Measurements from ENCODE around the gene PRR14. TPM values are rescaled to one million over a fixed set of nuclear protein-coding genes. Genes with fewer than 3 reads are reported as not detected.

Gene PRR14
- total and polyA plus RNA-seq, 2 of the 4 experiments (the other 2 are of a cell fraction) = 1.4 to 11.9 TPM

DNA sequence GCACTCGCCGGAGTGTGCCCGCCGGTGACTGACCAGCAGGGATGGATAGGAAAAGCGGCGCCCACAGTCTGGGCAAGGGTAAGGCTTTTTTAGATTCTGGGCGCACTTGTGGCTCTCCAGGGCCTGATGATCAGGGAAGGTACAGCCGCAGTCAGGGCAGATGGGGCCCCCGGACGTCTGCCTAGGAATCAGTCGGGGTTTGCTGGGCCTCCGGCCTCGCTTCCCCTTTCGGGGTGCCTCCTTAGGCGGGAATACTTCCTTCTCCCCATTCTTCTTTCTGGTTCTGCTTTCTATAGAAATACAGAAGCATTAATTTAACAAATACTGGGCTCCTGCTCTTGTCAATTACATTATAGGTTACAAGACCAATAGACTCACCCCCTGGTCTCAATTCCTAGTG, 45.6 kb upstream of the PRR14 start:
- no peaks in the 10 kb centered on the region for H4K20me1 ChIP-seq (ENCODE audit: insufficient read depth, low read length)
- no peak overlapping the region for H4K5ac ChIP-seq (ENCODE audit: low read depth, low read length)
- no peak overlapping the region for H3K18ac ChIP-seq (ENCODE audit: low read depth, low read length)
- H4K91ac ChIP-seq (ENCODE audit: insufficient read depth, low read depth, low read length) = no peak overlapping the region
- H2BK120ac ChIP-seq (ENCODE audit: low read depth, low read length) = no peak overlapping the region
- ATAC-seq (ENCODE audit: low read depth) (no peak), DNase-seq (no peak)
- WGBS, 2 experiments (ENCODE audit: extremely low coverage in 2 of 2, insufficient read length in 1 of 2) = 93% methylated on average over 8 of the region's 15 CpGs; no CpG with 5 or more reads in 1 of the 2 experiments
- in situ Hi-C loops (cut with MboI; ENCODE audit: low sequenced_read_pairs) (no loop called here), dilution Hi-C loops (cut with HindIII; ENCODE audit: low sequenced_read_pairs, unreplicated experiment) (no loop called here), intact Hi-C loops (cut with micrococcal nuclease) (no loop called here)
- peaks cover 11 to 30% of the 10 kb centered on the region in 2 experiments; a peak in 3 of 4 replicates for H3K79me1 ChIP-seq (ENCODE audit: low read depth in 1 of 2, low read length in 2 of 2)
- H3K9me3 ChIP-seq (ENCODE audit: control insufficient read depth, insufficient read depth, low read length) = no peaks in the 10 kb centered on the region; the same call in 1 of the 2 replicates
- no peak overlapping the region for H2AK5ac ChIP-seq (ENCODE audit: low read depth, low read length)
- H3K4me1 ChIP-seq (ENCODE audit: control insufficient read depth, insufficient read depth, low read length) = peaks cover 6% of the 10 kb centered on the region; the same call in 1 of the 2 replicates
- H2BK5ac ChIP-seq (ENCODE audit: low read depth, low read length, poor library complexity, severe bottlenecking) = no peak overlapping the region
- H3K4me3 ChIP-seq (ENCODE audit: insufficient read depth, low read depth, low read length) = no peak overlapping the region
- peaks cover 25% of the 10 kb centered on the region for H3K36me3 ChIP-seq (ENCODE audit: control insufficient read depth, insufficient read depth, low read length)
- H3K56ac ChIP-seq (ENCODE audit: extremely low read depth, insufficient read depth, low read length) = no peak overlapping the region
- ChIA-PET CTCF (no interaction called here), POLR2A (ENCODE audit: unreplicated experiment) (interaction anchor here (0.6 kb wide), 1 partner anchor 54 kb away, joined by 8 read pairs; no protein-coding TSS in a partner anchor)
- BruUV-seq (replicated peaks) = no TSS peak
- H3K9me1 ChIP-seq (ENCODE audit: insufficient read depth, low read length) = no peaks in the 10 kb centered on the region
- no peak overlapping the region for H3K9ac ChIP-seq (ENCODE audit: low read depth, low read length)
- no peak overlapping the region for H2AFZ ChIP-seq (replicated peaks; ENCODE audit: low read length, poor library complexity)
- TF ChIP-seq SMC3 (IDR thresholded peaks at IDR 0.05; ENCODE audit: low read depth, low read length) = no peak
- no peak for TF ChIP-seq MAFK (IDR thresholded peaks at IDR 0.05; ENCODE audit: low read depth, low read length)
- TF ChIP-seq NFE2L2 (IDR thresholded peaks at IDR 0.05; ENCODE audit: low read depth, low read length) = no peak
- no peak for TF ChIP-seq MAZ (IDR thresholded peaks at IDR 0.05; ENCODE audit: borderline replicate concordance, low read depth, low read length)
- no peak overlapping the region for H2BK15ac ChIP-seq (ENCODE audit: low read depth, low read length)
- H3K4ac ChIP-seq (ENCODE audit: low read depth, low read length) = no peak overlapping the region
- no peaks in the 10 kb centered on the region for H3K27me3 ChIP-seq (ENCODE audit: control insufficient read depth, insufficient read depth, low read length)
- no peak overlapping the region for H2BK20ac ChIP-seq (ENCODE audit: low read depth, low read length)
- H4K8ac ChIP-seq (ENCODE audit: low read depth in 2 of 2, low read length in 2 of 2) = no peak overlapping the region
- H3K27ac ChIP-seq (ENCODE audit: insufficient read depth, low read length) = no peak overlapping the region
- no peak overlapping the region for H3K14ac ChIP-seq (replicated peaks; ENCODE audit: low read depth, low read length)
- H3K23ac ChIP-seq (ENCODE audit: low read depth, low read length) = no peak overlapping the region
- no peak overlapping the region for H2AK9ac ChIP-seq (replicated peaks; ENCODE audit: low read depth, low read length, poor library complexity)
- H3K4me2 ChIP-seq (ENCODE audit: low read depth, low read length) = no peak overlapping the region
